HUES6 (cell line): ENCODE results near the gene DECR2.
A peak's percentile ranks its signal among the peaks of the same experiment; 100 is the strongest.

Source experiments
- H3K27ac ChIP-seq: 2 replicates; pipeline ENCODE4 v1.7.0; 2013; ENCODE audit warnings: low read depth, mild to moderate bottlenecking, low read length, inconsistent platforms
- H3K27me3 ChIP-seq: 2 replicates; pipeline ENCODE4 v1.6.1; 2013; ENCODE audit warnings: low read length; ENCODE audit not compliant: control insufficient read depth, insufficient read depth
- H3K36me3 ChIP-seq: 2 replicates; pipeline ENCODE4 v1.6.1; 2013; ENCODE audit warnings: low read length; ENCODE audit not compliant: control insufficient read depth, insufficient read depth
- H3K4me1 ChIP-seq: 2 replicates; pipeline ENCODE4 v1.6.1; 2013; ENCODE audit warnings: low read length; ENCODE audit not compliant: control insufficient read depth, insufficient read depth
- H3K4me3 ChIP-seq: 2 replicates; pipeline ENCODE4 v1.5.1; 2013; ENCODE audit warnings: low read depth, low read length
- H3K9ac ChIP-seq: one replicate; pipeline ENCODE4 v1.6.1; 2013; ENCODE audit warnings: mild to moderate bottlenecking, low read length
- H3K9me3 ChIP-seq: 2 replicates; pipeline ENCODE4 v1.6.1; 2013; ENCODE audit warnings: low read depth, low read length; ENCODE audit not compliant: control insufficient read depth, insufficient read depth

Gene DECR2

DNA sequence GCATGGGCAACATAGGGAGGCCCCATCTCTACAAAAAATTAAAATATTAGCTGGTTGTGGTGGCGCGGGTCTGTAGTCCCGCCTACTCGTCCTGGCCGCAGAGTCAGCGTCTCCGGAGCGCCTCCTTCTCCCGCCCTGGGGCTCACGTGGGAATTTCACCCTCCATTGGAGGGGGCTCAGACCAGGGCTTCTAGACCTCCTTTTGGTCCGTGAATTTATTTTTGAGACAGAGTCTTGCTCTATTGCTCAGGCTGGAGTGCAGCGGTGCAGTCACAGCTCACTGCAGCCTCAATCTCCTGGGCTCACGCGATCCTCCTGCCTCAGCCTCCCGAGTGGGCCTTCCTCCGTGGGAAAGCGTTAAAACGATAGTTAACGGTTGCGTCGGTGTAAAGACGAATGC, 5.1 kb upstream of the DECR2 start:
- Histone ChIP-seq H3K9me3 (peaks cover 10% of the 10 kb centered on the region), H3K9ac (peak overlapping the region; percentile 68), H3K4me1 (peaks cover 22% of the 10 kb centered on the region), H3K36me3 (peaks cover 18% of the 10 kb centered on the region), H3K27me3 (no peaks in the 10 kb centered on the region), H3K4me3 (peak overlapping the region; percentile 61), H3K27ac (peak overlapping the region; percentile 2; the same call in 1 of the 2 replicates)

DNA sequence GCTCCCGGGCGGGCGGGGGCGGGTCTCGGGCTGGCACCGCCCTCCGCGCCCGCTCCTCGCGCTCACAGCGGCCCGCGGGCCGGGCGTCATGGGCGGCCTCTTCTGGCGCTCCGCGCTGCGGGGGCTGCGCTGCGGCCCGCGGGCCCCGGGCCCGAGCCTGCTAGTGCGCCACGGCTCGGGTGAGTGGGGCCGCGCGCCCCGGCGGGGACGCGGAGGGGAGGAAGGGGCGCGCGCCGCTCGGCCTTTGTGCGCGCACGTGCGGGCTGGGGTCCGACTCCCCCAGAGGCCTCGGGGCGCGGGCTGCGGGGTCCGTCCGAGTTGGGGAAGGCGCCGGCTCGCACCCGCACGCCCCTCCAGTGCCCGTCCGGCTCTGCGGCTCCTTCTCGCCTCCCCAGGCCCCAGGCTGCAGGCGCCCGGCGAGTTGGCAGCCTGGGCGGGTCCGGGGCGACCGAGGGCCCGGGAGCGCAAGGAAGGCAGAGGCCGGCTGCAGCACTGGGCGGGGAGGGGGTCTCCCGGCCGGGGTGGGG, 4.5 kb upstream of the DECR2 start, which contains the start of gene NME4:
NME4 (plus strand) TSS at position 65 of the 527 bp plus-strand sequence; CDS start at position 89, 24 bp downstream.
- H3K9ac ChIP-seq: peak within 1 kb of the TSS; percentile 81
- H3K4me3 ChIP-seq: peak within 1 kb of the TSS; percentile 73
- H3K4me1 ChIP-seq: peaks cover 22% of the 10 kb centered on the region
- H3K36me3 ChIP-seq: peaks cover 18% of the 10 kb centered on the region
- peaks cover 6% of the 10 kb centered on the region for H3K9me3 ChIP-seq
- peak within 1 kb of the TSS; percentile 58; the same call in 1 of the 2 replicates for H3K27ac ChIP-seq
- H3K27me3 ChIP-seq: no peaks in the 10 kb centered on the region

DNA sequence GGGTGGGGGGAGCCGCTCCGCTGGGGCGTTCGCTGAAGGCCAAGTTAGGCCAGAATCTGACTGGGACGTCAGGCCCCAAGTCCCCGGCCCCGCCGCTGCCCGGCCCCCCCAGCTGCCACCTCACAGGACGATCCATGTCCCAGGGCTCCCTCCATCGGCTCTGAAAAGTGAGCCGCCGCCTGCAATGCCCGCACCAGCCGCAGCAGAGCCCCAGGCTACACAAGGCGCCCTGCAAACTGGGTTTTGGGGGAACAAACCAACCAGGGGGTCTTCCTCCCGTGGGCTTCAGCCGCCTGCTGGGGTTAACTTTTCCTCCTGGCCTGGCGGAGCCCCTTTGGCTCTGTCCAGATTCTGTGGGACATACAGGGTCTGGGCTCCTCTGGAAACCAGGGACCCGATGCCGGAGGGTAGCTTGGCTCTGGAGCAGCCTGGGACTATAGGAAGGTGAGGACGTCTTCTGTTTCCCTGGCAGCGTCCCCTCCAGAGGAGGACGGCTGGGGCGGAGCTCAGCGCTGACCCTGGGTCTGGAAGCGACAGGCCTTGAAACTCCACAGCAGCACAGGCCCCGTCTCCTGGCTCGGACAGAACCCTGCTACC, 3.9 kb upstream of the DECR2 start:
- peak overlapping the region; percentile 66 for H3K9ac ChIP-seq
- peaks cover 18% of the 10 kb centered on the region for H3K36me3 ChIP-seq
- H3K9me3 ChIP-seq: peaks cover under 1% of the 10 kb centered on the region; the same call in 1 of the 2 replicates
- H3K27ac ChIP-seq: peak overlapping the region; percentile 21; the same call in 1 of the 2 replicates
- H3K4me1 ChIP-seq: peaks cover 22% of the 10 kb centered on the region
- peak overlapping the region; percentile 43 for H3K4me3 ChIP-seq
- no peaks in the 10 kb centered on the region for H3K27me3 ChIP-seq

DNA sequence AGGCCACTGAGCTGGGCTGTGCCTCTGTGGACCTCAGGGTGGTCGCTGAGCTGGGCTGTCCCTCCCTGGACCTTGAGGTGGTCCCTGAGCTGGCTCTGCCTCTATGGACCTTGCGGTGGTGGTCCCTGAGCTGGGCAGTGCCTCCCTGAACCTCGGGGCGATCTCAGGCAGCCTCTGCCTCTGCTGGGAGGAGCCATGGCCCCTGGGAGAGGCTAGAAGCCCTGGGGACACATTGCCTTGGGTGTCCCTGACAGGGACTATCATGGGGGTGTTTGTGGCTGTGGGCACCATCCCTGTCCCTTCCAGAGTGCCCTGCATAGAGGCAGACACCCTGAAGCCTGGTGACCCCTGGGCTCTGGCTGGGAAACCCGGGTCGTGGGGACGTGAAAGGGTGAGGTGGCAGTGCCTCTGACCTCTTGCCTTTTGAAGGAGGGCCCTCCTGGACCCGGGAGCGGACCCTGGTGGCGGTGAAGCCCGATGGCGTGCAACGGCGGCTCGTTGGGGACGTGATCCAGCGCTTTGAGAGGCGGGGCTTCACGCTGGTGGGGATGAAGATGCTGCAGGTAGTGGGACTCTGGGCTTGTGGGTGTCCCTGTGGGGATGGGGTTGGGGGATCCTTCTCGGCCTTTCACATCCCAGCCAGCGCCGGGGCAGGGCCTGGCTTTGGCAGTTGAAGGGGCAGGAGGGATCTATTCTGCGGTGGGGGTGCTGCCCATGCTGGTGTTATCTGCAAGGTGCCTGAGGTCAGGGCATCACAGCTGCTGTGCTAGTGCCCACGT, 2.9 kb upstream of the DECR2 start:
- Histone ChIP-seq H3K4me1 (peaks cover 22% of the 10 kb centered on the region), H3K27me3 (no peaks in the 10 kb centered on the region), H3K4me3 (0 out of 2 replicates have a peak overlapping the region, but pooled peaks have one; percentile 43), H3K9me3 (no peaks in the 10 kb centered on the region), H3K36me3 (peaks cover 18% of the 10 kb centered on the region), H3K27ac (no peak overlapping the region), H3K9ac (no peak overlapping the region)

DNA sequence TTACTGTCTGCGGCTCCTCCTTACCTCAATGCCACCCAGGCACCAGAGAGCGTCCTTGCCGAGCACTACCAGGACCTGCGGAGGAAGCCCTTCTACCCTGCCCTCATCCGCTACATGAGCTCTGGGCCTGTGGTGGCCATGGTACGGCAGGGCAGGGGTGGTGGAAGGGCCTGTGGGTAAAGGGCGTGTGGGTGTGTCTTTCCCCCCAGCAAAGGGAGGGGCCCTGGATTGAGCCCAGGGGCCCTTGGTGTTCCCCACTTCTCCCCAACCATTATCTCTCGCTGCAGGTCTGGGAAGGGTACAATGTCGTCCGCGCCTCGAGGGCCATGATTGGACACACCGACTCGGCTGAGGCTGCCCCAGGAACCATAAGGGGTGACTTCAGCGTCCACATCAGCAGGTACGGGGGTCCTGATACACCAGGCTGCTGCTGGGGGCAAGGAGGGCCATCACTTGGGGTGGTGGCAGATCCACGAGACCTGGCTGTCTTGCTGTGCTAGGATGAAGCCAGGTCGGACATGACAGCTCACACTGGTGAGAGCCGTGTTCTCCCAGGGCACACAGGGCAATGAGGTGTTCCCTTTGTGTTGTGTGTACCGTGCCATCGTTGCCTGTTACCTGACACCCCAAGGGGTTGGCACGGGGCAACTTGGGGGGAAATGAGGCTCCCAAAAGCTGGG, 2.2 kb upstream of the DECR2 start:
- Histone ChIP-seq H3K9ac (no peak overlapping the region), H3K4me1 (peaks cover 22% of the 10 kb centered on the region), H3K27me3 (no peaks in the 10 kb centered on the region), H3K4me3 (no peak overlapping the region), H3K36me3 (peaks cover 18% of the 10 kb centered on the region), H3K27ac (no peak overlapping the region), H3K9me3 (no peaks in the 10 kb centered on the region)

DNA sequence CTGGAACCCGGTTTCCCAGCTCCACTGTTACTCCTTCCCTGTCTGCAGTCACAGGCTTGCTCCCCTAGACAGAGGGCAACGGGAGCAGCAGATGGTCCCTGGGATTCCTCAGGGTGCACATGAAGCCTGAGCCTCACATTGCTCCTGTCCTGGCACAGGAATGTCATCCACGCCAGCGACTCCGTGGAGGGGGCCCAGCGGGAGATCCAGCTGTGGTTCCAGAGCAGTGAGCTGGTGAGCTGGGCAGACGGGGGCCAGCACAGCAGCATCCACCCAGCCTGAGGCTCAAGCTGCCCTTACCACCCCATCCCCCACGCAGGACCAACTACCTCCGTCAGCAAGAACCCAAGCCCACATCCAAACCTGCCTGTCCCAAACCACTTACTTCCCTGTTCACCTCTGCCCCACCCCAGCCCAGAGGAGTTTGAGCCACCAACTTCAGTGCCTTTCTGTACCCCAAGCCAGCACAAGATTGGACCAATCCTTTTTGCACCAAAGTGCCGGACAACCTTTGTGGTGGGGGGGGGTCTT, 1.6 kb upstream of the DECR2 start:
- no peaks in the 10 kb centered on the region for H3K9me3 ChIP-seq
- no peak overlapping the region for H3K9ac ChIP-seq
- H3K4me1 ChIP-seq: peaks cover 22% of the 10 kb centered on the region
- H3K27me3 ChIP-seq: no peaks in the 10 kb centered on the region
- H3K27ac ChIP-seq: no peak overlapping the region
- peak overlapping the region; percentile 77 for H3K4me3 ChIP-seq
- H3K36me3 ChIP-seq: peaks cover 18% of the 10 kb centered on the region

DNA sequence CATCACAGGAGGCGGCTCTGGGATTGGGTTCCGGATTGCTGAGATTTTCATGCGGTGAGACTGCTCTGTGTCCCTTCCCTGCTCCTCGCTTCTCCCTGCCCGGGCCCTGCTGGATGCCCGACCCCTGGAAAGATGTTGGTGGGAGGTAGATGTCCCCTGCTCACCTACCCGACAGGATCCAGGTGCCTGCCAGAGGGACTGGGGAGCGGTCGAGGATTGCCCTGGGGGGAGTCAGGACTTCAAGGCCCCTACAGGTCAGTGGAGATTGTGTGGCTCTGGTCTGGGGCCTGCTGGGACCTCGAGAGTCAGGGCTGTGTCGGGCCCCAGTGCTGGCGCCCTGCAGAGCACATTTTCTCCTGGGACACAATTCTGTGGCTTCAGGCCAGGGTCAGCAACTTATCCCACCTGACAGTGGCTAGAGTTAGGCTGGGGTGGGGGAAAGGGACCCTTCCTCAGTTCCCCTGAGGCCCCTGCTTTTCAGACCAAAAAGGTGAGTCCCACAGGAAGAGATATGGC, 3.3 kb downstream of the DECR2 start:
- Histone ChIP-seq H3K27me3 (no peaks in the 10 kb centered on the region), H3K36me3 (peaks cover 10% of the 10 kb centered on the region), H3K27ac (no peak overlapping the region), H3K9ac (no peak overlapping the region), H3K4me3 (no peak overlapping the region), H3K4me1 (0 out of 2 replicates have a peak, but pooled peaks cover 7% of the 10 kb centered on the region), H3K9me3 (no peaks in the 10 kb centered on the region)

DNA sequence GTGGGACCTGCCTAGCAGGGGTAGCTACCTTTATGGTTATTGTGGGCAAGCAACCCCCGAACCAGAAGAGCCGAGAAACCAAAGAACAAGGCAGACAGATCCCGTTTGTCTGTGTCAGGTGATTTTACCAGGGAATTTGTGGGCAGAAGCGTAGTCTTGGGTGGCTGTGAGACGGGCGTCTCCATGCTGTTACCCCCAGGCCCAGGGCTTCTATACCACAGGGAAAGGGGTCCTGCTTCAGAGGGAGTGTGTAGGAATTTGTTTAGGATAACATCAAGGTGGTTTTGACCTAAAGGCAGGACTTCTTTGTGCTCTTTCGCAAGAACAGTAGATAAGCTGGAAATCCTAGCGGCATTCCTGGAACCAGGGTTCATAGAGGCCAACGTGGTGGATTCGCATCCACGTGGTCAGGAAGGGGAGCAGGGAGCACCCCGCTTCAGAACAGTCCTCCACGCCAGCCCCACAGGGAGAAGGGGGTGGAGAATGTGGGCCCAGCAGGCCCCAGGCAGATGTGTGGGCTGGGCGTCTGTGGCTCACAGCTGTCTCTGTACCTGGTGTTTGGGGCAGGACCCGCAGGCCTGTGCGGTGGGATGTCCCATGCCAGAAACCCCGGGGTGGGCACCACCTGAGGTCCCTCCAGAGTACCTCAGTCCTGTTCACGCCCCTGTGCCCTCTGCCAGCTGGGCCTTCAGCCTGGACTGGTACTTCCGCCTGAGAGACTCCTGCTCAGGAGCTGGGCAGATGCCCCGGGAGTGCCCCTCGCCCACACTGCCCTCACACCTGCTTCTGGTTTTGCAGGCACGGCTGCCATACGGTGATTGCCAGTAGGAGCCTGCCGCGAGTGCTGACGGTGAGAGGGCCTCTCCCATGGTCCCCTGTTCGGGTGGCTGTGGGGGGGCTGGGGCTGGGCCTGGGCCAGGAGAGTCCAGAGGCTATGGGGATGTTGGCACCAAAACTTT, 4.1 kb downstream of the DECR2 start:
- Histone ChIP-seq H3K27me3 (no peaks in the 10 kb centered on the region), H3K4me1 (no peaks in the 10 kb centered on the region), H3K9ac (no peak overlapping the region), H3K4me3 (no peak overlapping the region), H3K9me3 (no peaks in the 10 kb centered on the region), H3K27ac (no peak overlapping the region), H3K36me3 (peaks cover 8% of the 10 kb centered on the region)

DNA sequence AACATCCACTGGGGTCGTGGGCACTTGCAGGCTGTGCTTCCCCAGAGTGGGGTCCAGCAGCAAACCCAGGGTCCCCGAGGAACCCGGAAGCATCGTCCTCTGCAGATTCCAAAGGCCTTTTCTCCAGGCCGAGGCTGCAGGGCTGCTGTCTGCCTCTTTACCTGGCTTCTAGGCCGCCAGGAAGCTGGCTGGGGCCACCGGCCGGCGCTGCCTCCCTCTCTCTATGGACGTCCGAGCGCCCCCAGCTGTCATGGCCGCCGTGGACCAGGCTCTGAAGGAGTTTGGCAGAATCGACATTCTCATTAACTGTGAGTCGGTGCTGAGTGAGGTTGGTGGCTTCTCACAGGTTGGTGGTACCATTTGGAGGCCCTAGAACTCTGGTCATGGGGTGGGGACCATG, 5.6 kb downstream of the DECR2 start:
- Histone ChIP-seq H3K27me3 (no peaks in the 10 kb centered on the region), H3K9ac (no peak overlapping the region), H3K9me3 (no peaks in the 10 kb centered on the region), H3K4me1 (no peaks in the 10 kb centered on the region), H3K36me3 (peaks cover 22% of the 10 kb centered on the region), H3K27ac (no peak overlapping the region), H3K4me3 (no peak overlapping the region)
